Mammary epithelial cell (primary cell): ENCODE results near the gene POLE3.

Experiments used
- CTCF ChIP-seq, 2 donors: IDR thresholded peaks in 1 of 2; conservative IDR thresholded peaks in 1 of 2; 2 replicates each; pipeline ENCODE4 v1.5.1; 2011 to 2012; ENCODE audit warnings: inconsistent platforms in 2 of 2, low read length in 2 of 2, mild to moderate bottlenecking in 2 of 2, control low read depth in 1 of 2, low read depth in 1 of 2; ENCODE audit not compliant: insufficient read depth in 1 of 2; ENCODE audit errors: extremely low read depth in 1 of 2
- EZH2 ChIP-seq: IDR thresholded peaks from 2 replicates; pipeline ENCODE4 v1.6.1; 2012; ENCODE audit warnings: low read length, inconsistent platforms, borderline replicate concordance

- no peak for TF ChIP-seq CTCF (conservative IDR thresholded peaks at IDR 0.05 in 1 of 2, IDR thresholded peaks at IDR 0.05 in 1 of 2; ENCODE audit: extremely low read depth in 1 of 2, insufficient read depth in 1 of 2, low read depth in 1 of 2, low read length in 2 of 2)
- no peak for TF ChIP-seq EZH2
Observed at GRCh38 chr9:113398796-113399195, 11.7 kb downstream of the POLE3 start.
